Spleen (tissue), 11 donors: ENCODE data around the gene C1QTNF8. TPM values are rescaled to one million over a fixed set of nuclear protein-coding genes. Genes with fewer than 3 reads are reported as not detected.

Source experiments
- DNase-seq: peaks from one replicate; pipeline ENCODE4 v3.0.0-alpha.2; 2020
- H3K27ac ChIP-seq, 8 donors: fragments of 200-600 bp; sonication (generic) in 7 of 8; 1 replicate in 4 of 8; 2 replicates in 4 of 8; pipeline versions ENCODE4 v1.5.0 to v1.8.0; 2016 to 2021; ENCODE audit warnings: inconsistent platforms in 4 of 8, mild to moderate bottlenecking in 4 of 8, moderate library complexity in 1 of 8
- H3K27me3 ChIP-seq, 7 donors: fragments of 200-600 bp; sonication (generic) in 6 of 7; replicated peaks in 1 of 7; 1 replicate in 4 of 7; 2 replicates in 3 of 7; pipeline versions ENCODE4 v1.5.0 to v1.8.0; 2016 to 2021; ENCODE audit warnings: inconsistent platforms in 3 of 7, mild to moderate bottlenecking in 1 of 7
- H3K36me3 ChIP-seq, 6 donors: fragments of 200-600 bp; sonication (generic) in 5 of 6; 1 replicate in 4 of 6; 2 replicates in 2 of 6; pipeline versions ENCODE4 v1.5.0 to v1.8.0; 2016 to 2021; ENCODE audit warnings: inconsistent platforms in 2 of 6
- H3K4me1 ChIP-seq, 6 donors: fragments of 200-600 bp; sonication (generic) in 5 of 6; 1 replicate in 3 of 6; 2 replicates in 3 of 6; pipeline versions ENCODE4 v1.5.0 to v1.8.0; 2016 to 2021; ENCODE audit warnings: inconsistent platforms in 3 of 6
- H3K4me3 ChIP-seq, 8 donors: fragments of 200-600 bp; sonication (generic) in 7 of 8; 1 replicate in 4 of 8; 2 replicates in 4 of 8; pipeline versions ENCODE4 v1.5.0 to v1.8.0; 2016 to 2021; ENCODE audit warnings: inconsistent platforms in 4 of 8, mild to moderate bottlenecking in 4 of 8, moderate library complexity in 2 of 8
- H3K9me3 ChIP-seq, 8 donors: fragments of 200-600 bp; sonication (generic) in 7 of 8; 1 replicate in 4 of 8; 2 replicates in 4 of 8; pipeline versions ENCODE4 v1.5.0 to v1.8.0; 2016 to 2021; ENCODE audit warnings: inconsistent platforms in 4 of 8
- POLR2A ChIP-seq, 3 donors: fragments of 450-650 bp; IDR thresholded peaks; one replicate each; pipeline ENCODE4 v1.5.1; 2017; ENCODE audit warnings: antibody characterized with exemption in 3 of 3, mild to moderate bottlenecking in 1 of 3
- POLR2AphosphoS5 ChIP-seq, 3 donors: sonication (generic); formaldehyde crosslinking; IDR thresholded peaks; one replicate each; pipeline ENCODE4 v1.5.1; 2017; ENCODE audit warnings: antibody characterized with exemption in 3 of 3
- WGBS, 5 donors: extraction: QIAGEN DNeasy Blood & Tissue Kit in 3 of 5; methylation state at CpG; one replicate each; pipeline versions ENCODE4 v1.1.5 to v1.1.7; 2013 to 2018; 5-methylcytosine and 5-hydroxymethylcytosine counted together
- intact Hi-C: fragments of 100-400 bp; cut with DNase I; formaldehyde crosslinking; loops from one replicate; pipeline ENCODE4 v1.15.0; 2023; ENCODE audit warnings: low total_unique reads
- polyA plus RNA-seq, 3 donors: library from polyadenylated mRNA; stranded (reverse); fragments of 200-250 nt; gene quantifications; one replicate each; pipeline ENCODE4 v1.2.1, GENCODE V29; 2013
- total RNA-seq, 7 donors: library from RNA; depleted of rRNA in 3 of 7; stranded (reverse); fragments of >200 nt in 3 of 7; fragmentation: NEBNext Ultra II Directional in 4 of 7; extraction: Animal tissue kit (Norgen Biotek cat#: 25700) in 4 of 7; gene quantifications; one replicate each; pipeline versions ENCODE4 v1.1.0 to v1.2.1, GENCODE V29; 2016 to 2021
- TF ChIP-seq, protein P1 (sequence below), 11 experiments: fragments of 200-600 bp in 7 of 11; fragments of 450-650 bp in 4 of 11; sonication (generic) in 4 of 11; IDR thresholded peaks in 8 of 11; conservative IDR thresholded peaks in 3 of 11; 1 replicate in 7 of 11; 2 replicates in 4 of 11; pipeline versions ENCODE4 v1.4.0 to v1.8.0; 2016 to 2021; ENCODE audit warnings: antibody characterized with exemption in 11 of 11, inconsistent platforms in 4 of 11, mild to moderate bottlenecking in 1 of 11
- donor health status: healthy with polysubstance abuse.
- donor health status: DM: no; HTN: no; CAD: no; lungs with moderate emphysema.
- donor health status: DM: no; HTN: no; CAD: no.
- donor health status: Bipolar disorder and iron deficiency.
- donor health status: healthy.
- donor health status: DM: no; HTN: no; CAD: no.
- donor health status: DM: yes; HTN: yes; CAD: no.

Gene C1QTNF8
- total and polyA plus RNA-seq, 10 donors = not detected

DNA sequence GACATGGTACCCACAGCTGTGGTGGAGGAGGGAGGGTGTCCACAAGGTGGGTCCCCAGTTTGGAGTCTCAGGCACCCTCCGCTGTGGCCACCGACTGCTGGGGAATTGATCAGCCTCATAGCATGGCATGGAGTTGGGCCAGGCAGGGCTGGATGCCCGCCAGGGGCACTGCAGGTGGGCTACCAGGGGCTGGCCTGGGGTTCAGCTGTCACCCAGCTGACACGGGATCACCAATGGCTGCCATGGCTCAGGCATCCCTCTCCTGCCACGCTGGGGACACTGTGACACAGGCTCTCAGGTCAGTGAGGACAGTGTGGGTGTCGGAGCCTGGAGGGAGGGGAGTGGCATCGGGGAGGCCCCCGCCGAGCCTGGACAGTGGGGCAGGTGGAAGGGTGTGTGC, 43.3 kb downstream of the C1QTNF8 start:
- Histone ChIP-seq H3K27me3 (peaks cover 0 to 78% (median 36%) of the 10 kb centered on the region in 7 donors), H3K27ac (no peak overlapping the region), H3K4me3 (no peak overlapping the region), H3K36me3 (no peaks in the 10 kb centered on the region), H3K9me3 (peaks cover 0 to 19% (median 6%) of the 10 kb centered on the region in 8 donors), H3K4me1 (peaks cover 0 to 14% (median 4%) of the 10 kb centered on the region in 6 donors)
- 80 to 86% (median 84%) methylated on average over 7 to 9 of the region's 9 CpGs for WGBS, 5 donors
- no peak for DNase-seq
- TF ChIP-seq, protein P1, sequence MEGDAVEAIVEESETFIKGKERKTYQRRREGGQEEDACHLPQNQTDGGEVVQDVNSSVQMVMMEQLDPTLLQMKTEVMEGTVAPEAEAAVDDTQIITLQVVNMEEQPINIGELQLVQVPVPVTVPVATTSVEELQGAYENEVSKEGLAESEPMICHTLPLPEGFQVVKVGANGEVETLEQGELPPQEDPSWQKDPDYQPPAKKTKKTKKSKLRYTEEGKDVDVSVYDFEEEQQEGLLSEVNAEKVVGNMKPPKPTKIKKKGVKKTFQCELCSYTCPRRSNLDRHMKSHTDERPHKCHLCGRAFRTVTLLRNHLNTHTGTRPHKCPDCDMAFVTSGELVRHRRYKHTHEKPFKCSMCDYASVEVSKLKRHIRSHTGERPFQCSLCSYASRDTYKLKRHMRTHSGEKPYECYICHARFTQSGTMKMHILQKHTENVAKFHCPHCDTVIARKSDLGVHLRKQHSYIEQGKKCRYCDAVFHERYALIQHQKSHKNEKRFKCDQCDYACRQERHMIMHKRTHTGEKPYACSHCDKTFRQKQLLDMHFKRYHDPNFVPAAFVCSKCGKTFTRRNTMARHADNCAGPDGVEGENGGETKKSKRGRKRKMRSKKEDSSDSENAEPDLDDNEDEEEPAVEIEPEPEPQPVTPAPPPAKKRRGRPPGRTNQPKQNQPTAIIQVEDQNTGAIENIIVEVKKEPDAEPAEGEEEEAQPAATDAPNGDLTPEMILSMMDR (IDR thresholded peaks at IDR 0.05 in 8 of 11, conservative IDR thresholded peaks at IDR 0.05 in 3 of 11) = no peak
- TF ChIP-seq POLR2A (IDR thresholded peaks at IDR 0.05) (no peak), POLR2AphosphoS5 (IDR thresholded peaks at IDR 0.05) (no peak)
- intact Hi-C loops = no loop called here

GRCh38 chr16:1051446-1051845, 44.6 kb downstream of the C1QTNF8 start:
- Histone ChIP-seq H3K27me3 (peaks cover 0 to 81% (median 35%) of the 10 kb centered on the region in 7 donors), H3K36me3 (no peaks in the 10 kb centered on the region), H3K9me3 (peaks cover 0 to 8% (median 0%) of the 10 kb centered on the region in 8 donors), H3K27ac (no peak overlapping the region), H3K4me1 (peaks cover 0 to 14% (median 4%) of the 10 kb centered on the region in 6 donors), H3K4me3 (no peak overlapping the region)
- intact Hi-C loops = no loop called here
- TF ChIP-seq, protein P1 (IDR thresholded peaks at IDR 0.05 in 8 of 11, conservative IDR thresholded peaks at IDR 0.05 in 3 of 11) = no peak
- TF ChIP-seq POLR2A (IDR thresholded peaks at IDR 0.05) (no peak), POLR2AphosphoS5 (IDR thresholded peaks at IDR 0.05) (no peak)
- WGBS, 5 donors = 89 to 94% (median 90%) methylated on average over 8 to 17 of the region's 17 CpGs
- DNase-seq = no peak

- TF ChIP-seq POLR2A (IDR thresholded peaks at IDR 0.05) (no peak), POLR2AphosphoS5 (IDR thresholded peaks at IDR 0.05) (no peak)
- TF ChIP-seq, protein P1 (IDR thresholded peaks at IDR 0.05 in 8 of 11, conservative IDR thresholded peaks at IDR 0.05 in 3 of 11) = no peak
- H3K36me3 ChIP-seq = no peaks in the 10 kb centered on the region
- peaks cover 0 to 2% (median 0%) of the 10 kb centered on the region in 8 donors for H3K9me3 ChIP-seq
- H3K4me3 ChIP-seq = no peak overlapping the region
- intact Hi-C loops = no loop called here
- no peak overlapping the region for H3K27ac ChIP-seq
- peaks cover 0 to 14% (median 4%) of the 10 kb centered on the region in 6 donors for H3K4me1 ChIP-seq
- H3K27me3 ChIP-seq = peaks cover 0 to 83% (median 41%) of the 10 kb centered on the region in 7 donors
- no peak for DNase-seq
- WGBS, 5 donors = 88 to 92% (median 90%) methylated on average over 11 to 15 of the region's 15 CpGs
Observed at GRCh38 chr16:1050921-1051320, 45.1 kb downstream of the C1QTNF8 start.

GRCh38 chr16:1050516-1050915, 45.5 kb downstream of the C1QTNF8 start:
- H3K27me3 ChIP-seq = peaks cover 0 to 83% (median 45%) of the 10 kb centered on the region in 7 donors
- no peaks in the 10 kb centered on the region for H3K9me3 ChIP-seq
- no peak for DNase-seq
- no peak overlapping the region for H3K4me3 ChIP-seq
- H3K27ac ChIP-seq = no peak overlapping the region
- 83 to 90% (median 88%) methylated on average over 22 to 30 of the region's 30 CpGs for WGBS, 5 donors
- H3K4me1 ChIP-seq = peaks cover 0 to 14% (median 4%) of the 10 kb centered on the region in 6 donors
- no peak for TF ChIP-seq POLR2AphosphoS5 (IDR thresholded peaks at IDR 0.05)
- no peak for TF ChIP-seq POLR2A (IDR thresholded peaks at IDR 0.05)
- TF ChIP-seq, protein P1 (IDR thresholded peaks at IDR 0.05 in 8 of 11, conservative IDR thresholded peaks at IDR 0.05 in 3 of 11) = no peak
- intact Hi-C loops = no loop called here
- no peaks in the 10 kb centered on the region for H3K36me3 ChIP-seq
